GM12878 (cell line): Measurements from ENCODE around the gene CHAD. TPM values are rescaled to one million over a fixed set of nuclear protein-coding genes. Genes with fewer than 3 reads are reported as not detected.

Source experiments
- ATAC-seq: fragments of 200-7000 bp; cut with Tn5 transposase; 3 replicates; pipeline ENCODE4 v1.9.1; 2020; ENCODE audit warnings: mild to moderate bottlenecking, moderate library complexity
- BruUV-seq: library from RNA; stranded (reverse); fragments of 400-500 nt; replicated peaks from 2 replicates; lab custom pipeline; 2021; lab: Mats Ljungman, UMichigan
- CTCF ChIA-PET: fragments of 300-600 bp; sonication (Branson Sonifier 250); formaldehyde crosslinking; extraction: SDS; loops from one replicate; lab custom pipeline; 2021; ENCODE audit warnings: inconsistent platforms; lab: Yijun Ruan, JAX
- POLR2A ChIA-PET: fragments of 350-600 bp; formaldehyde crosslinking; extraction: SDS; loops from one replicate; lab custom pipeline; 2021; ENCODE audit warnings: inconsistent platforms; lab: Charles Lee
- RAD21 ChIA-PET: fragments of 300-600 bp; sonication (Branson Sonifier 250); formaldehyde crosslinking; loops from one replicate; lab custom pipeline; 2023; ENCODE audit warnings: antibody characterized with exemption; ENCODE audit not compliant: unreplicated experiment; lab: Charles Lee
- SMC1A ChIA-PET: fragments of 300-600 bp; sonication (Branson Sonifier 250); formaldehyde crosslinking; loops from one replicate; lab custom pipeline; 2023; ENCODE audit not compliant: unreplicated experiment, uncharacterized antibody; lab: Charles Lee
- DNase-seq: peaks from one replicate; pipeline ENCODE4 v3.0.0-alpha.2; 2011; ENCODE audit warnings: low read depth, low spot score
- FAIRE-seq: peaks from 3 replicates; lab custom pipeline; 2011; peaks lifted over from hg19 to GRCh38; lab: Jason Lieb, UNC
- H2AFZ ChIP-seq: 2 replicates; pipeline ENCODE4 v1.6.0; 2011; ENCODE audit warnings: low read depth, low read length, control low read depth; ENCODE audit not compliant: control insufficient read depth
- H3K27ac ChIP-seq: 2 replicates; pipeline ENCODE4 v1.5.1; 2011; ENCODE audit warnings: control low read depth; ENCODE audit not compliant: control insufficient read depth, insufficient read depth
- H3K27me3 ChIP-seq, 2 experiments: replicated peaks in 1 of 2; 2 replicates each; pipeline versions ENCODE4 v1.6.0 to v1.6.1; 2011; ENCODE audit warnings: low read length in 1 of 2; ENCODE audit not compliant: control insufficient read depth in 2 of 2, insufficient read depth in 2 of 2
- H3K36me3 ChIP-seq, 2 experiments: 2 replicates each; pipeline ENCODE4 v1.5.1; 2011; ENCODE audit warnings: low read length in 1 of 2; ENCODE audit not compliant: control insufficient read depth in 2 of 2, insufficient read depth in 2 of 2
- H3K4me1 ChIP-seq: 2 replicates; pipeline ENCODE4 v1.6.1; 2011; ENCODE audit warnings: mild to moderate bottlenecking, low read length, moderate library complexity, mixed read lengths; ENCODE audit not compliant: control insufficient read depth, insufficient read depth
- H3K4me2 ChIP-seq: 2 replicates; pipeline ENCODE4 v1.6.0; 2011; ENCODE audit warnings: control low read depth; ENCODE audit not compliant: control insufficient read depth, insufficient read depth
- H3K4me3 ChIP-seq: fragments of 200-600 bp; sonication (generic); 2 replicates; pipeline ENCODE4 v1.5.1; 2016
- H3K79me2 ChIP-seq: 2 replicates; pipeline ENCODE4 v1.6.0; 2011; ENCODE audit warnings: low read length; ENCODE audit not compliant: control insufficient read depth, insufficient read depth
- H3K9ac ChIP-seq: 2 replicates; pipeline ENCODE4 v1.8.0; 2011; ENCODE audit warnings: low read length, control low read depth, mixed read lengths; ENCODE audit not compliant: control insufficient read depth, insufficient read depth
- H3K9me3 ChIP-seq: replicated peaks from 3 replicates; pipeline ENCODE4 v1.5.1; 2011; ENCODE audit warnings: mild to moderate bottlenecking, low read length; ENCODE audit not compliant: control insufficient read depth, insufficient read depth
- H4K20me1 ChIP-seq: 2 replicates; pipeline ENCODE4 v1.6.0; 2011; ENCODE audit not compliant: control insufficient read depth, insufficient read depth
- ATF7 ChIP-seq: fragments of 450-650 bp; IDR thresholded peaks from 2 replicates; pipeline ENCODE4 v1.6.1; 2016; ENCODE audit warnings: low read depth, mild to moderate bottlenecking
- CHD1 ChIP-seq: IDR thresholded peaks from 2 replicates; pipeline ENCODE4 v1.6.1; 2012; ENCODE audit warnings: low read depth, low read length, improper control_type of control experiment
- IKZF2 ChIP-seq, 2 experiments: fragments of 450-650 bp; IDR thresholded peaks; 2 replicates each; pipeline ENCODE4 v1.6.1; 2017; ENCODE audit warnings: mild to moderate bottlenecking in 2 of 2, moderate library complexity in 2 of 2
- MEF2B ChIP-seq: fragments of 450-650 bp; IDR thresholded peaks from 2 replicates; pipeline ENCODE4 v1.6.1; 2018; ENCODE audit warnings: mild to moderate bottlenecking, moderate library complexity; ENCODE audit not compliant: partially characterized antibody, poor library complexity, severe bottlenecking
- PAX5 ChIP-seq: IDR thresholded peaks from 2 replicates; pipeline ENCODE4 v1.6.1; 2011; ENCODE audit warnings: low read depth, low read length, borderline replicate concordance
- RFX5 ChIP-seq: IDR thresholded peaks from 2 replicates; pipeline ENCODE4 v1.6.1; 2011; ENCODE audit warnings: low read depth, low read length, improper control_type of control experiment
- STAT1 ChIP-seq: fragments of 450-650 bp; conservative IDR thresholded peaks from 2 replicates; pipeline ENCODE4 v1.6.1; 2014; ENCODE audit warnings: antibody characterized with exemption, mild to moderate bottlenecking
- TAF1 ChIP-seq: IDR thresholded peaks from 2 replicates; pipeline ENCODE4 v1.6.1; 2011; ENCODE audit warnings: mild to moderate bottlenecking, low read depth, low read length, borderline replicate concordance
- TBL1XR1 ChIP-seq: IDR thresholded peaks from 2 replicates; pipeline ENCODE4 v1.6.1; 2012; ENCODE audit warnings: low read depth, low read length, improper control_type of control experiment
- TCF12 ChIP-seq: IDR thresholded peaks from 2 replicates; pipeline ENCODE4 v1.6.1; 2011; ENCODE audit warnings: low read depth, mild to moderate bottlenecking, low read length
- ZZZ3 ChIP-seq: IDR thresholded peaks from 2 replicates; pipeline ENCODE4 v1.6.1; 2011; ENCODE audit warnings: low read depth; ENCODE audit not compliant: control insufficient read depth, insufficient read length
- WGBS: methylation state at CpG from one replicate; pipeline ENCODE4 v1.1.6; 2016; ENCODE audit warnings: low lambda C conversion rate; ENCODE audit not compliant: insufficient replicate concordance, insufficient coverage; ENCODE audit errors: missing lambda C conversion rate; 5-methylcytosine and 5-hydroxymethylcytosine counted together
- in situ Hi-C: fragments of 300-500 bp; cut with MboI; formaldehyde crosslinking; loops from 9 replicates; pipeline ENCODE4 v1.14.3; 2018; ENCODE audit warnings: mixed read lengths
- intact Hi-C: fragments of 100-400 bp; cut with micrococcal nuclease; formaldehyde crosslinking; loops from one replicate; pipeline ENCODE4 v1.14.2; 2022; ENCODE audit not compliant: unreplicated experiment
- polyA plus RNA-seq, 11 experiments: library from polyadenylated mRNA; depleted of rRNA in 4 of 11; unstranded in 6 of 11; stranded (reverse) in 5 of 11; fragments of >200 nt; fragmentation: Nextera tagmentation in 4 of 11; fragmentation: Illumina TruSeq in 1 of 11; extraction: Ambion mirVana in 4 of 11; extraction: Trizol in 1 of 11; gene quantifications; 1 replicate in 1 of 11; 2 replicates in 10 of 11; pipeline versions ENCODE4 v1.2.1 to v1.2.3, GENCODE V29; 2011 to 2016; ENCODE audit warnings: inconsistent platforms in 2 of 11, missing spikeins in 2 of 11, low read depth in 1 of 11
- total RNA-seq, 4 experiments: library from RNA; depleted of rRNA in 3 of 4; stranded (reverse); fragments of >200 nt in 3 of 4; fragmentation: Illumina TruSeq in 1 of 4; extraction: Trizol in 1 of 4; gene quantifications; 2 replicates each; pipeline versions ENCODE4 v1.2.1 to v1.2.3, GENCODE V29; 2013 to 2021
- TF ChIP-seq, protein P1 (sequence below): fragments of 450-650 bp; IDR thresholded peaks from 2 replicates; pipeline ENCODE4 v1.6.1; 2018; ENCODE audit warnings: mild to moderate bottlenecking, low read depth, moderate library complexity; ENCODE audit not compliant: partially characterized antibody

CHAD gene
- total and polyA plus RNA-seq, 10 of the 15 experiments (the other 5 are each of a cell fraction or from before 2014, with no cell fraction given) = 0.06 TPM; not detected in 9

GRCh38 chr17:50499270-50499669 is 30.6 kb upstream of the CHAD start:
- Histone ChIP-seq H3K4me3 (no peak overlapping the region), H3K9ac (no peak overlapping the region), H3K9me3 (no peaks in the 10 kb centered on the region), H3K27ac (no peak overlapping the region), H3K4me2 (no peak overlapping the region), H3K36me3 (no peaks in the 10 kb centered on the region), H4K20me1 (no peaks in the 10 kb centered on the region), H2AFZ (no peak overlapping the region), H3K4me1 (no peaks in the 10 kb centered on the region), H3K27me3 (no peaks in the 10 kb centered on the region), H3K79me2 (no peaks in the 10 kb centered on the region)
- DNase-seq = no peak
- no TSS peak for BruUV-seq
- no peak for ATAC-seq
- SMC1A ChIA-PET = no interaction called here
- CTCF ChIA-PET = interaction anchor here (1.2 kb wide), 1 partner anchor 13 kb away, joined by 3 read pairs; no protein-coding TSS in a partner anchor
- RAD21 ChIA-PET = interaction anchor here (0.6 kb wide), 1 partner anchor 16 kb away, joined by 3 read pairs; no protein-coding TSS in a partner anchor
- in situ Hi-C loops = no loop called here
- no peak for FAIRE-seq
- no peak for TF ChIP-seq MEF2B
- no peak for TF ChIP-seq RFX5
- intact Hi-C loops = no loop called here
- POLR2A ChIA-PET = no interaction called here

GRCh38 chr17:50498021-50498874 is 29.6 kb upstream of the CHAD start:
- Histone ChIP-seq H3K4me1 (no peaks in the 10 kb centered on the region), H3K27ac (no peak overlapping the region), H2AFZ (no peak overlapping the region), H3K36me3 (no peaks in the 10 kb centered on the region), H3K27me3 (no peaks in the 10 kb centered on the region), H3K9me3 (no peaks in the 10 kb centered on the region), H3K79me2 (no peaks in the 10 kb centered on the region), H3K9ac (no peak overlapping the region), H4K20me1 (no peaks in the 10 kb centered on the region), H3K4me3 (no peak overlapping the region), H3K4me2 (no peak overlapping the region)
- DNase-seq (no peak), ATAC-seq (no peak), FAIRE-seq (no peak)
- in situ Hi-C loops (no loop called here), intact Hi-C loops (no loop called here)
- WGBS = 53% methylated on average over 7 of the region's 7 CpGs
- ChIA-PET RAD21 (no interaction called here), SMC1A (no interaction called here), POLR2A (interaction anchor here (0.9 kb wide), 1 partner anchor 101 kb away, joined by 12 read pairs; the partner anchor contains the start of gene LRRC59), CTCF (interaction anchor here (0.9 to 1.2 kb wide), 2 partner anchors 12 to 19 kb away, joined by 3 to 5 read pairs; no protein-coding TSS in a partner anchor)
- BruUV-seq = no TSS peak
- TF ChIP-seq ATF7 (no peak), ZZZ3 (no peak), IKZF2 (IDR thresholded peaks at IDR 0.05) (no peak), TCF12 (no peak), PAX5 (no peak), TBL1XR1 (no peak), TAF1 (no peak), CHD1 (no peak), STAT1 (no peak)
- TF ChIP-seq, protein P1, sequence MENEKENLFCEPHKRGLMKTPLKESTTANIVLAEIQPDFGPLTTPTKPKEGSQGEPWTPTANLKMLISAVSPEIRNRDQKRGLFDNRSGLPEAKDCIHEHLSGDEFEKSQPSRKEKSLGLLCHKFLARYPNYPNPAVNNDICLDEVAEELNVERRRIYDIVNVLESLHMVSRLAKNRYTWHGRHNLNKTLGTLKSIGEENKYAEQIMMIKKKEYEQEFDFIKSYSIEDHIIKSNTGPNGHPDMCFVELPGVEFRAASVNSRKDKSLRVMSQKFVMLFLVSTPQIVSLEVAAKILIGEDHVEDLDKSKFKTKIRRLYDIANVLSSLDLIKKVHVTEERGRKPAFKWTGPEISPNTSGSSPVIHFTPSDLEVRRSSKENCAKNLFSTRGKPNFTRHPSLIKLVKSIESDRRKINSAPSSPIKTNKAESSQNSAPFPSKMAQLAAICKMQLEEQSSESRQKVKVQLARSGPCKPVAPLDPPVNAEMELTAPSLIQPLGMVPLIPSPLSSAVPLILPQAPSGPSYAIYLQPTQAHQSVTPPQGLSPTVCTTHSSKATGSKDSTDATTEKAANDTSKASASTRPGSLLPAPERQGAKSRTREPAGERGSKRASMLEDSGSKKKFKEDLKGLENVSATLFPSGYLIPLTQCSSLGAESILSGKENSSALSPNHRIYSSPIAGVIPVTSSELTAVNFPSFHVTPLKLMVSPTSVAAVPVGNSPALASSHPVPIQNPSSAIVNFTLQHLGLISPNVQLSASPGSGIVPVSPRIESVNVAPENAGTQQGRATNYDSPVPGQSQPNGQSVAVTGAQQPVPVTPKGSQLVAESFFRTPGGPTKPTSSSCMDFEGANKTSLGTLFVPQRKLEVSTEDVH = no peak
